Nephron (organoid): ENCODE measurements around the gene AFTPH.

ENCODE experiments used
- H3K27ac Mint-ChIP-seq, 3 experiments: 2 replicates each; pipeline ENCODE4 v1.8.0; 2020; ENCODE audit warnings: mixed read lengths in 3 of 3, mild to moderate bottlenecking in 2 of 3, moderate library complexity in 1 of 3
- H3K27me3 Mint-ChIP-seq: 2 replicates; pipeline ENCODE4 v1.8.0; 2021; ENCODE audit warnings: low read depth, mild to moderate bottlenecking, moderate library complexity, mixed read lengths
- H3K36me3 Mint-ChIP-seq: 2 replicates; pipeline ENCODE4 v1.8.0; 2020; ENCODE audit warnings: low read depth, mixed read lengths
- H3K4me1 Mint-ChIP-seq: 2 replicates; pipeline ENCODE4 v1.8.0; 2020; ENCODE audit warnings: mixed read lengths
- H3K4me3 Mint-ChIP-seq, 3 experiments: 2 replicates each; pipeline ENCODE4 v1.8.0; 2020; ENCODE audit warnings: mild to moderate bottlenecking in 3 of 3, mixed read lengths in 3 of 3, moderate library complexity in 2 of 3
- H3K9me3 Mint-ChIP-seq: 2 replicates; pipeline ENCODE4 v1.8.0; 2020; ENCODE audit warnings: mixed read lengths
- TF ChIP-seq, protein P1 (sequence below), 3 experiments: fragments of 200-600 bp; sonication (generic); IDR thresholded peaks; one replicate each; pipeline ENCODE4 v1.5.0; 2021; ENCODE audit warnings: antibody characterized with exemption in 3 of 3; ENCODE audit not compliant: unreplicated experiment in 3 of 3

Gene AFTPH

DNA sequence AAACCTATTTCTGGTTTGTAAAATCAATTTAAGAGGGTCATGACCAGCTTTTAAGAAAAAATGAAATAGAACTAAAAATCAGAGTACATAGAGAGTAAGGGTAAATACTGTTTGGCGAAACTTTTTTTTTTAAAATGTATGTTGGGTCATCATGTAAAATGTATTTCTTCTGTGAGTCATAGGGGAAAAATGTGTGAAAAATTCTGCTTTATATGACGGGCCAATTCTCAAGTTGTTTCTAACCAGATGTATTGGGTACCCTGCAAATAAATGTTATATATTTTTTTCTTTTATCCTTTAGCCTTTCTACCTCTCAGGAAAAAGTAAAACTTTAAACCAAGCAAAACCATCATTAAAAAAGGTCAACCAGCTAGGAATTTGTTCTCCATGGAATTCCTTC, 13.9 kb downstream of the AFTPH start:
- TF ChIP-seq, protein P1, sequence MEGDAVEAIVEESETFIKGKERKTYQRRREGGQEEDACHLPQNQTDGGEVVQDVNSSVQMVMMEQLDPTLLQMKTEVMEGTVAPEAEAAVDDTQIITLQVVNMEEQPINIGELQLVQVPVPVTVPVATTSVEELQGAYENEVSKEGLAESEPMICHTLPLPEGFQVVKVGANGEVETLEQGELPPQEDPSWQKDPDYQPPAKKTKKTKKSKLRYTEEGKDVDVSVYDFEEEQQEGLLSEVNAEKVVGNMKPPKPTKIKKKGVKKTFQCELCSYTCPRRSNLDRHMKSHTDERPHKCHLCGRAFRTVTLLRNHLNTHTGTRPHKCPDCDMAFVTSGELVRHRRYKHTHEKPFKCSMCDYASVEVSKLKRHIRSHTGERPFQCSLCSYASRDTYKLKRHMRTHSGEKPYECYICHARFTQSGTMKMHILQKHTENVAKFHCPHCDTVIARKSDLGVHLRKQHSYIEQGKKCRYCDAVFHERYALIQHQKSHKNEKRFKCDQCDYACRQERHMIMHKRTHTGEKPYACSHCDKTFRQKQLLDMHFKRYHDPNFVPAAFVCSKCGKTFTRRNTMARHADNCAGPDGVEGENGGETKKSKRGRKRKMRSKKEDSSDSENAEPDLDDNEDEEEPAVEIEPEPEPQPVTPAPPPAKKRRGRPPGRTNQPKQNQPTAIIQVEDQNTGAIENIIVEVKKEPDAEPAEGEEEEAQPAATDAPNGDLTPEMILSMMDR (IDR thresholded peaks at IDR 0.05; ENCODE audit: unreplicated experiment in 3 of 3), result no peak
- H3K36me3 Mint-ChIP-seq, result no peaks in the 10 kb centered on the region
- H3K4me3 Mint-ChIP-seq, result no peak overlapping the region
- peak overlapping the region in 1 of 3 experiments; percentile 46 for H3K27ac Mint-ChIP-seq
- peaks cover 23% of the 10 kb centered on the region for H3K4me1 Mint-ChIP-seq
- H3K9me3 Mint-ChIP-seq, result no peaks in the 10 kb centered on the region
- H3K27me3 Mint-ChIP-seq, result no peaks in the 10 kb centered on the region

DNA sequence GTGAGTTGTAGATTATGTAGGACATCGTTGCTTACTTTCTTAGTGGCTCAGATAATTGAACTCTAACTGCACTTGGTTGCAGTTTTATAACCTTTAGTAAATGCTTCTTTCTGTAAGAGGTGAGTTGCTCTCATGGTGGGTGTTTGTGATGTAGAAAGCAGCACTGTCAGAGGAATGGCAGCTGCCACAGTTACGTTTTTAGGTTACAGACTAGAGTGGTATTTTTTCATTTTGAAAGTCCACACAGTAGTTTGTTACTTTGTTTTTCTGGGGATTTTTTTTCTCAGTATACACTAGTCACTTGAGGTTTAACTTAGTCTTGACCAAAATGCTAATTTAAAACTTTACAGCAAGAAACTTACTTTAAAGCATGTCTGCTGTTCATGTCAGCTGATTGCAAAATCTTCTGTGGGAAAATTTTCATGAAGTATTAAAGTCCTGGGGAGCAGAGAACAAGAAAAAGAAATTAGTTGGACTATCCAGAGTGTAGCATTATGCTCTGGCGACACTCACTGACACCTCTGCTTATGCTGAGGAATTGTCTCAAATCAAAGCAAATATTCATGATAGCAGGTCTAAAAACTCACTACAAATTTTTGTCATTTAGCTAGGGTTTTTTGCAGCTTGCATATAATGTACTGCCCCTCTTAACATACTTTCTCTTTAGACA, 14.8 kb downstream of the AFTPH start:
- Mint-ChIP-seq H3K27me3 (no peaks in the 10 kb centered on the region), H3K36me3 (no peaks in the 10 kb centered on the region), H3K9me3 (no peaks in the 10 kb centered on the region), H3K4me1 (peaks cover 32% of the 10 kb centered on the region), H3K4me3 (no peak overlapping the region), H3K27ac (peak overlapping the region in 2 of 3 experiments; percentile 16 to 46)
- TF ChIP-seq, protein P1 (IDR thresholded peaks at IDR 0.05; ENCODE audit: unreplicated experiment in 3 of 3), result no peak

DNA sequence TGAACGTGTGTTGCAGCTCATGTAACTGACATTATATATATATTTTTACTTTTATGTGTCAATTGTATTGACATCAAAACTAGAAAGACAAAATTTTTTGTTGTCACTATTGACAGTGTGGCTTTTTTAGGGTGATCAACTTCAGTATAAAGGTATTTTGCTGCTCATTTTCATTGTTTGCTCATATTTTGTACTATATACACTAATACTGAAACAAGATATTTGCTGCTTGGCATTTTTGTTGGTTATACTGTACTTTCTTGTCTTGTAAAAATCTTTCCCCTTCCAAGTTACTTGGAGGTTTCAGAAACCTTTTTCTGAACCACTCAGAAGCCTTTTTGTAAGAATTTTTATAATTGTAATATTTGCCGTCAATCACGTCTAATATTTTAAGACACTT, 16.5 kb downstream of the AFTPH start:
- no peaks in the 10 kb centered on the region for H3K9me3 Mint-ChIP-seq

DNA sequence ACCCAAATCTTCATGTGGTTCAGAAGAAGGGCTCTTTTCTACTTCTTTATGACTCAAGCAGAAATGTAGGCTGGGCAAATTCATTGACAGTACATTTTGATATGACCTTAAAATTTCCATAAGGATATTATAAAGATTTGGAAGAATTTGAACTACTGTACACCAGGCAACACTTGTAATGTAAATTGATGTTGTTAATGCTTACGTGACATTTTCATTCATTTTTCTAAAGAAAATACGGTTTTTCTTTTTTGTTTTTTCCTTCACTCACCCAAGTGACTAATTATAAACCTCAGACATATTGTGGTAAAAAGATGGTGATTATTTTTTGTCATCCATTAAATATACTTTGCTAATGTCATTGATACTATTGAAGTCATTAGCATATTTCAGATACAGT, 17.4 kb downstream of the AFTPH start:
- H3K9me3 Mint-ChIP-seq, result no peaks in the 10 kb centered on the region
- TF ChIP-seq, protein P1 (IDR thresholded peaks at IDR 0.05; ENCODE audit: unreplicated experiment in 3 of 3), result no peak
- peak overlapping the region in 1 of 3 experiments; percentile 69 for H3K27ac Mint-ChIP-seq
- peaks cover 24% of the 10 kb centered on the region for H3K4me1 Mint-ChIP-seq
- H3K4me3 Mint-ChIP-seq, result no peak overlapping the region
- H3K36me3 Mint-ChIP-seq, result peaks cover 3% of the 10 kb centered on the region
- H3K27me3 Mint-ChIP-seq, result no peaks in the 10 kb centered on the region

More for the DNA sequence above, 16.5 kb downstream of the AFTPH start:
- no peaks in the 10 kb centered on the region for H3K27me3 Mint-ChIP-seq
- TF ChIP-seq, protein P1 (IDR thresholded peaks at IDR 0.05; ENCODE audit: unreplicated experiment in 3 of 3), result no peak
- no peak overlapping the region for H3K27ac Mint-ChIP-seq
- no peak overlapping the region for H3K4me3 Mint-ChIP-seq
- peaks cover 3% of the 10 kb centered on the region for H3K36me3 Mint-ChIP-seq
- peaks cover 30% of the 10 kb centered on the region for H3K4me1 Mint-ChIP-seq

DNA sequence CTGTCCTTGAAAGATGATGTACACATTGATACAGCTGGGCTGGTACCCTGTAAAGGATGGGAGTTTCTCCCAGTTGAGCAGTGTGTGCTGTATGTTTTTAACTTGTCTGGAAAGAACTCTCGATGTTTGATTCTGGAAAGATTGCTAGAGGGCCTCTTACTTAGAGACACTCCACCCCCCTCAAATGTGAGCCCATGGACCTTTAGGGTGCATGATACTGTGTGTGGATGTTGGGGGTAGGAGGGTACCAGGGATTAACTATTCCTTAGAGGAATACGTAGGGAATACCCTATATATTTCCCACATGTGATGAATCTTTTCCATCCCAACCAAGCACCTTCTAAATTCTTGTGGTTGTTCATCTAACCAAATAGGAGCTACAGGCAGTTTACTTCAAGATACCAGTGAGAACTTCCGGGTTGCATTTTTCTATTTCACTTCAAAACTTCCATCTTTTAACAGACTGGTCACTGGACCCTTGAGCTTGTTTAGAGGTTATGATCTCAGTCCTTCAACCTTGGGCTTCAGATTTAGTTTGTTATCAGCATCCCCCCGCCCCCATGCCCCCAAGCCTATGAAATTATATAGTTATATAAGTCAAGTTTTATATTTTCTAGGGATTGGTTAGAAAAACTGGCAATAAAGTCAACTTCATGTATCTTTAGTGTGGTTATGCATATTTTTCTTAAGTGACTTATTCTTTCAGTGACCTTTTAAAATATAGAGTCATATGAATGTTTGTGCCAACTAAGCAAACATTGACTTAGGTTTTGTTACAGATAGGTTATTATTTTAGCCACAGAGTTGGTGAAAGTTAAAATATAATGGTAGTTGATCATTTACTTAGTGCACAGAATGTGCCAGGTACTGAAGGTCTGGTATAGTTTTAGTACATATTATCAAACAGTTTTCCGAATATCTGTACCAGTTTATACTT, 18.2 kb downstream of the AFTPH start:
- no peaks in the 10 kb centered on the region for H3K27me3 Mint-ChIP-seq
- TF ChIP-seq, protein P1 (IDR thresholded peaks at IDR 0.05; ENCODE audit: unreplicated experiment in 3 of 3), result no peak
- no peaks in the 10 kb centered on the region for H3K9me3 Mint-ChIP-seq
- peak overlapping the region; percentile 36 to 72 (median 69) for H3K27ac Mint-ChIP-seq
- H3K4me3 Mint-ChIP-seq, result no peak overlapping the region
- peaks cover 3% of the 10 kb centered on the region for H3K36me3 Mint-ChIP-seq
- peaks cover 24% of the 10 kb centered on the region for H3K4me1 Mint-ChIP-seq
